Measurements from ENCODE around the gene BAIAP2.
A peak's percentile ranks its signal among the peaks of the same experiment; 100 is the strongest.

The BAIAP2 gene

GRCh38 chr17:81052199-81052997 lies 17.4 kb downstream of the BAIAP2 start:
- DNase-seq (ENCODE audit: low spot score) (no peak), ATAC-seq (ENCODE audit: low read depth) (no peak)
- peak overlapping the region; percentile 98 for H3K27ac ChIP-seq (ENCODE audit: poor library complexity, severe bottlenecking)
- TF ChIP-seq, protein P1, sequence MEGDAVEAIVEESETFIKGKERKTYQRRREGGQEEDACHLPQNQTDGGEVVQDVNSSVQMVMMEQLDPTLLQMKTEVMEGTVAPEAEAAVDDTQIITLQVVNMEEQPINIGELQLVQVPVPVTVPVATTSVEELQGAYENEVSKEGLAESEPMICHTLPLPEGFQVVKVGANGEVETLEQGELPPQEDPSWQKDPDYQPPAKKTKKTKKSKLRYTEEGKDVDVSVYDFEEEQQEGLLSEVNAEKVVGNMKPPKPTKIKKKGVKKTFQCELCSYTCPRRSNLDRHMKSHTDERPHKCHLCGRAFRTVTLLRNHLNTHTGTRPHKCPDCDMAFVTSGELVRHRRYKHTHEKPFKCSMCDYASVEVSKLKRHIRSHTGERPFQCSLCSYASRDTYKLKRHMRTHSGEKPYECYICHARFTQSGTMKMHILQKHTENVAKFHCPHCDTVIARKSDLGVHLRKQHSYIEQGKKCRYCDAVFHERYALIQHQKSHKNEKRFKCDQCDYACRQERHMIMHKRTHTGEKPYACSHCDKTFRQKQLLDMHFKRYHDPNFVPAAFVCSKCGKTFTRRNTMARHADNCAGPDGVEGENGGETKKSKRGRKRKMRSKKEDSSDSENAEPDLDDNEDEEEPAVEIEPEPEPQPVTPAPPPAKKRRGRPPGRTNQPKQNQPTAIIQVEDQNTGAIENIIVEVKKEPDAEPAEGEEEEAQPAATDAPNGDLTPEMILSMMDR (IDR thresholded peaks at IDR 0.05; ENCODE audit: poor library complexity, severe bottlenecking) = no peak
- no peaks in the 10 kb centered on the region for H3K9me3 ChIP-seq (ENCODE audit: severe bottlenecking)
- H3K27me3 ChIP-seq (ENCODE audit: insufficient read depth, poor library complexity, severe bottlenecking) = no peaks in the 10 kb centered on the region
- H3K36me3 ChIP-seq (ENCODE audit: low read depth) = peaks cover 15% of the 10 kb centered on the region
- peaks cover 44% of the 10 kb centered on the region for H3K4me1 ChIP-seq (ENCODE audit: insufficient read depth, poor library complexity, severe bottlenecking)
- no peak overlapping the region for H3K4me3 ChIP-seq (ENCODE audit: severe bottlenecking)

- peaks cover 20% of the 10 kb centered on the region for H3K36me3 ChIP-seq (ENCODE audit: low read depth)
- no peak for DNase-seq (ENCODE audit: low spot score)
- no peaks in the 10 kb centered on the region for H3K27me3 ChIP-seq (ENCODE audit: insufficient read depth, poor library complexity, severe bottlenecking)
- peaks cover 50% of the 10 kb centered on the region for H3K4me1 ChIP-seq (ENCODE audit: insufficient read depth, poor library complexity, severe bottlenecking)
- ATAC-seq (ENCODE audit: low read depth) = no peak
- H3K9me3 ChIP-seq (ENCODE audit: severe bottlenecking) = no peaks in the 10 kb centered on the region
- TF ChIP-seq, protein P1 (IDR thresholded peaks at IDR 0.05; ENCODE audit: poor library complexity, severe bottlenecking) = no peak
- H3K27ac ChIP-seq (ENCODE audit: poor library complexity, severe bottlenecking) = peak overlapping the region; percentile 98
- H3K4me3 ChIP-seq (ENCODE audit: severe bottlenecking) = no peak overlapping the region
Observed at GRCh38 chr17:81053041-81053970, 18.4 kb downstream of the BAIAP2 start.

GRCh38 chr17:81054308-81054707 lies 19.4 kb downstream of the BAIAP2 start:
- H3K27me3 ChIP-seq (ENCODE audit: insufficient read depth, poor library complexity, severe bottlenecking) = no peaks in the 10 kb centered on the region
- H3K27ac ChIP-seq (ENCODE audit: poor library complexity, severe bottlenecking) = peak overlapping the region; percentile 11
- TF ChIP-seq, protein P1 (IDR thresholded peaks at IDR 0.05; ENCODE audit: poor library complexity, severe bottlenecking) = no peak
- peaks cover 45% of the 10 kb centered on the region for H3K4me1 ChIP-seq (ENCODE audit: insufficient read depth, poor library complexity, severe bottlenecking)
- peaks cover 30% of the 10 kb centered on the region for H3K36me3 ChIP-seq (ENCODE audit: low read depth)
- DNase-seq (ENCODE audit: low spot score) (no peak), ATAC-seq (ENCODE audit: low read depth) (no peak)
- no peaks in the 10 kb centered on the region for H3K9me3 ChIP-seq (ENCODE audit: severe bottlenecking)
- H3K4me3 ChIP-seq (ENCODE audit: severe bottlenecking) = no peak overlapping the region

GRCh38 chr17:81054881-81055370 lies 20.0 kb downstream of the BAIAP2 start:
- ATAC-seq (ENCODE audit: low read depth) (no peak), DNase-seq (ENCODE audit: low spot score) (no peak)
- H3K36me3 ChIP-seq (ENCODE audit: low read depth) = peaks cover 34% of the 10 kb centered on the region
- H3K27ac ChIP-seq (ENCODE audit: poor library complexity, severe bottlenecking) = peak overlapping the region; percentile 11
- TF ChIP-seq, protein P1 (IDR thresholded peaks at IDR 0.05; ENCODE audit: poor library complexity, severe bottlenecking) = no peak
- no peak overlapping the region for H3K4me3 ChIP-seq (ENCODE audit: severe bottlenecking)
- H3K9me3 ChIP-seq (ENCODE audit: severe bottlenecking) = no peaks in the 10 kb centered on the region
- H3K4me1 ChIP-seq (ENCODE audit: insufficient read depth, poor library complexity, severe bottlenecking) = peaks cover 39% of the 10 kb centered on the region
- H3K27me3 ChIP-seq (ENCODE audit: insufficient read depth, poor library complexity, severe bottlenecking) = no peaks in the 10 kb centered on the region
